NOMO-1 treated with dmso at 0.1 percent for 144 hours (cell line): ENCODE results near the gene ACOT8.
"Not testable (repeated sequence)": the region's sequence is repeated elsewhere in the genome, so short reads cannot be mapped to it uniquely, and the experiment has no call there.

Experiments used
- DNase-seq: peaks from one replicate; lab custom pipeline; 2025; ENCODE audit not compliant: unreplicated experiment; lab: John Stamatoyannopoulos, UW

Gene ACOT8

DNA sequence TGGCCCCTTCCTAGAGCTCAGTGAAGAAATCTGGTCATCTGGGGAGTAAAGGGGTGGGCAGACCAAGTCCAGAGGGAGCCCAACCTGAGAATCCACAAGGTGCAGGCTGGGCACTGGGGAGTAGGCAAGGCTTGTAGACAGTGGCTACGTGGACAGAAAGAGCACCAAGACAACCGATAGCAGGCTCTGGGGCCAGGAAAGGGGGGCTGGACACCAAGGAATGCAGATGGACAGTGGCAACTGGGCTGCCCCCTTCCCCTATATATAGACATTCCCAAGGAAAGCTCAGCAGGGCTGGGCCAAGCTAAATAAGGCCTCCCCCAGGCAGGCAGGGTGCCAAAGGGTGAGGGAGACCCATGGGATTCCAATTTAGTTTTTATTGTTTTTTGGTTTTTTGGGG, 28.6 kb downstream of the ACOT8 start:
- no peak for DNase-seq

- no peak for DNase-seq
Measured at GRCh38 chr20:45827712-45828111, 29.5 kb downstream of the ACOT8 start.

- no peak for DNase-seq
Measured at GRCh38 chr20:45827030-45827652, 30.1 kb downstream of the ACOT8 start, which contains the start of gene TNNC2. Gene TNNC2 (minus strand): TSS chr20:45827312. CDS start chr20:45827248, 64 bp downstream.

GRCh38 chr20:45826381-45827019, 30.7 kb downstream of the ACOT8 start:
- no peak for DNase-seq

GRCh38 chr20:45823949-45824835, 33.0 kb downstream of the ACOT8 start:
- peak; percentile 63 for DNase-seq

- DNase-seq = no peak
Measured at GRCh38 chr20:45822857-45823256, 34.3 kb downstream of the ACOT8 start.

DNA sequence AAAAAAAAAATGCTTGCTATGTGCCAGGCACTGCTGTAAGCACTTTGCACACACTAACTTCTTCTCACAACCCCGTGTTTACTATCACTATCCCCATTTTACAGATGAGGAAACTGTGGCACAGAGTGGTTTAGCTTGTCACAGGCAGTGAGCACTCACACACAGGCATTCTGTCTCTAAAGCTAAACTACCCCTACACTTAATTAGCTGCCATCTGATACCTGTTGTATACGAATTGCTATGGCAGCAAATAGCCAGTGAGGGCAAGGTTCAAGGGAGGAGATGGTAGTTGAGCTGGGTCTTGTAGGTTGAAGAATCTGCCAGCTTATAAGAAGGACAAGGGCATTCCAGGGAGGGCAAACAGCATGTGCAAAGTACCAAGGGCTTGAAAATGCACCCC, 35.2 kb downstream of the ACOT8 start:
- DNase-seq = no peak

DNA sequence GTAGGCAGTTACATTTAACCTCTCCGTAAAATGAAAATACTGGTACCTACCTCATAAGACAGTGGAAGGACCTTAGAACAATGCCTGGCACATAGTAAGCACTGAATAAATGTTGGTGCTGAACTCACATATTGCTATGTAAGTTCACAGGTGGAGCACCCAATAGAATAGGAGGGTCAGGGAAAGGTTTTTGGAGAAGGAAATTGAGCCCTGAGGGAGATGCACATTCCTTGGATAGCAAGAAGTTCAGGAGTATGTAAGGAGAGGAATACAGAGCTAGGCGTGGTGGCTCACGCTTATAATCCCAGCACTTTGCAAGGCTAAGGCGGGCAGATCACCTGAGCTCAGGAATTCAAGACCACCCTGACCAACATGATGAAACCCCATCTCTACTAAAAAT, 37.7 kb downstream of the ACOT8 start:
- DNase-seq = no peak

GRCh38 chr20:45818239-45818638, 39.0 kb downstream of the ACOT8 start:
- DNase-seq = no peak

GRCh38 chr20:45817376-45818194, 39.6 kb downstream of the ACOT8 start:
- no peak for DNase-seq

DNA sequence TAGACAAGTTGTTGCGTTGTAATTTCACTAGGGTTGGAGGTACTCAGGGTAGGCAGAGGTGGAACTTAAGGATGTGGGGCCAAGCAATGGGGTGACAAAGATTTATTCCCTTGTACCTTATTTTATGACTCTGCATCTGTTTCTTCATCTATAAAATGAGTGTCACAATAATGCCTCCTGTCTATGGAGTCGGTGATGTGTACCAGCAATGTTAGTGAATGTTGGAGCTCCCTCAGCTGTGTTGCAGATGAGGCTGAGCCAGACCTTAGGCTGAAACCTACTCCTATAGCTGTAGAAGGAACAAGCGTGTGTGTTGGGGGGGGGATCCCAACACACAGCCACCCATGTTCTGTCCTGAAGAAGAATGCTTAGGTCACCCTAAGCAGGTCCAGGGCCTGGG, 40.2 kb downstream of the ACOT8 start:
- no peak for DNase-seq

DNA sequence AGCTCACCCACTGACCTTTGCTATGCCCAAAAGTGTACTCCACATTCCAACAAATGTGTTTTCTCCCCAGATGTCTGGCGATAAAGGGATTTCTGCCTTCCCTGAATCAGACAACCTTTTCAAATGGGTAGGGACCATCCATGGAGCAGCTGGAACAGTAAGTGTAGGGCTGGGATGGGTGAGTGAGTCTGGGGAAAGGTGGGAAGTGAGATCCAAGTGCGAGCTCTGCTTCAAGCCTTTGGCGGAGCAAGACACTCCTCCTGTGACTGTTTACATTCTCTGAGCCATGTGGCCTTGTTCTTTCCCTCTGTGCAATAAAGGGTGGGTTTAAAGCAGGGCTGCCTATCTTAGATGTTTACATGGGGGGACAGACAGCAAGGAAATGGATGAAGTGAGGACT, 42.9 kb downstream of the ACOT8 start:
- no peak for DNase-seq

DNA sequence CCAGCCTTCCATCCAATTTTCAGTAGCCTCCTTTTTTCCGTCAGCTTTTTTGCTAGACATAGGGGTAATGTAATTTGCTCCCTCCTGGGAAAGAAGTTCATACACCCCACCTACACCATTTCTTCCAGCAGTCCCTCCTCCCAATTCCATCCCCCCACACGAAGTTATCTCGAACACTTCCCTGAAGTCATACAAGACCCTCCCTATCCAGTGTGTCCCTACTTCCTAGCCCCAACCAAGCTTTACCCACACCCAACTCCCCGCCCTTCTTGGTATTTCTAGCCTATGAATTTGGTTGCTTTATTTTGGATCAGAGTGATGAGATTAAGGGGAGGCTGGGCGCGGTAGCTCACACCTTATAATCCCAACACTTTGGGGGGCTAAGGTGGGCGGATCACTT, 43.7 kb downstream of the ACOT8 start:
- DNase-seq = no peak

- no peak for DNase-seq
Measured at GRCh38 chr20:45813006-45813340, 44.2 kb downstream of the ACOT8 start.

GRCh38 chr20:45812157-45813005, 44.8 kb downstream of the ACOT8 start, which contains the start of gene UBE2C:
Gene UBE2C (plus strand): TSS chr20:45812644. CDS start chr20:45812696, 52 bp downstream.
- peak; percentile 89 for DNase-seq

GRCh38 chr20:45810191-45810970, 46.8 kb downstream of the ACOT8 start:
- no peak for DNase-seq

- DNase-seq = no peak
Measured at GRCh38 chr20:45801851-45802250, 55.3 kb downstream of the ACOT8 start.

- DNase-seq = peak; percentile 40
Measured at GRCh38 chr20:45798935-45799642, 58.1 kb downstream of the ACOT8 start.

GRCh38 chr20:45797955-45798354, 59.2 kb downstream of the ACOT8 start:
- DNase-seq = not testable (repeated sequence)
